NCI-H2227 (cell line): ENCODE measurements around the gene RSPH6A.

Source experiments
- DNase-seq: peaks from one replicate; lab custom pipeline; 2025; ENCODE audit not compliant: unreplicated experiment; lab: John Stamatoyannopoulos, UW

The RSPH6A gene

DNA sequence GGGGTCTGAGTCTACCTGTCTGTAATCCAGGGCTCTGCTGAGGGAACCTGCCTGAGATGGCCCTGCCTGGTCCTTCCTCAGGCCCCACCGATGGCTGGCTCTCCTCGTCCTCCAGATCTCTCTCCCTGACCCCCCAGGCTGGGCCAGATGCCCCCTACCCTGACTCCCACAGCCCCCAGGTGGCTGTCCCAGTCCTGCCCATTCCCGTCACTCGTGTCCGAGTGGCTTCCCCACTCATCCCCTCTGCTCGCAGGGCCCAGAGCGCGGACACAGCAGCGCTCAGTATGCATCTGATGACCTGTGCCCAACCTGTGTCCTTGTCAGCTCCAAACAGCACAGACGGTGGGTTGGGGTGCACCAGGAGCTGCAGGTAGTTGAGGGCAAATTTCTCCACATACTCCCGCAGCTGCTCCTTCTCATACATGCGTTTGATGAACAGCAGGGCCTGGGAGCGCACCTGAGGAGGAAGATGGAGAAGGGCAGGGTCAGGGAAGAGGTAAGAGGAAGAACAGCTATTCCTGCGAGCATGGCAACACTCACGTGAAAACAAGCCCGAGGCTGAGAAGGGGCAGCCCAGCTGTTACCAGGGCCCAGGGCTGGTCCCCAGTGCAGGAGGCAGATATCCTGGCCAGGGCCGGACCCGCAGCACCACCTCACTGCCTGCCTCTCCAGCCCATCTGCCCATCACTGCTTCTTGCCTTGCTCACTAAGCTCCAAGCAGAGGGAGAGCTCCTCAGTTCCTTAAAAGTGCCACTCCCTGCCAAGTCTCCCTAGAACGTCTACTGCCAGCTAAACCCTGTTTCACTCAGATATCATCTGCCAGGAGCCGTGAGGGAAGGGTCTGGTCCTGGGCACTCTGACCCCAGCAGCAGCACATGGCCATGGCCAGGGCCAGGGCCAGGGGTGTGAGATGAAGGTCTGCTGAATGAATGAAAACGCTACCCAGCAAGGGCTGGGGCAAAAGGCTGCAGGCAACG is 11.1 kb upstream of the RSPH6A start:
- DNase-seq, result no peak

- no peak for DNase-seq
Measured at GRCh38 chr19:45825263-45825605, 10.1 kb upstream of the RSPH6A start.

DNA sequence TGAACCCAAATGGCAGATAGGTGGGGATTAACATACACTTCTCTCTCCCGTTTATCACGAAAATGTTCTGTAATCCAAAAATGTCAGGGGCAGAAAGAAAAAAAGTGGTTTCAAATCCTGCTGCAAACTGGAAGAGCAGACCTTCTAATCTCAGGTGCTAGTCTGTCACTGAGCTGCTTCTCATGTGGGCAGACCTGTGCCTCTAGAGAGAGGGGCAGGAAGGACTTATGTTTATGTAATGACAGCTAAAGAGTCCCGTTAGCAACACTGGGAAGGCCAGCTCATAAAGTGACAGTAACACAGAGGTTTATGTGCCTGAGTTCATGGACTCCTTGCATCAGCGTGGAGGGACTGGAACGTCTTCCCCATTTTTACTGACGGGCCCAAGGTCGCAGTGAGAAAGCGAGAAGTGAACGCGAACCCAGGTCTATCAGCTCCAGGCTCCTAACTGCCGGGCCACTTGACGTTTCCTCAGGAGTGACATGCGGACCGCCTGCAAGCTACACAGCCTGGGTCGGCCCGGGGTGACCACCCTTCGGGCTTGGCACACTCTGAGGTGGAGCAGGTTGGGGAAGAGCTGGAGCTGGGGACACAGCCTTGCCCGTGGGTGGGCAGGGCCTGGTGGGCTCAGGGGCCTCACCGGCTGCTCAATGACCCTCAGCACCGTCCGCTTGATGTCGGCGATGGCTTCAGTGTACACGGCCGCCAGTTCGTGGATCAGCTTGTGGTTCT is 9.6 kb upstream of the RSPH6A start:
- no peak for DNase-seq

DNA sequence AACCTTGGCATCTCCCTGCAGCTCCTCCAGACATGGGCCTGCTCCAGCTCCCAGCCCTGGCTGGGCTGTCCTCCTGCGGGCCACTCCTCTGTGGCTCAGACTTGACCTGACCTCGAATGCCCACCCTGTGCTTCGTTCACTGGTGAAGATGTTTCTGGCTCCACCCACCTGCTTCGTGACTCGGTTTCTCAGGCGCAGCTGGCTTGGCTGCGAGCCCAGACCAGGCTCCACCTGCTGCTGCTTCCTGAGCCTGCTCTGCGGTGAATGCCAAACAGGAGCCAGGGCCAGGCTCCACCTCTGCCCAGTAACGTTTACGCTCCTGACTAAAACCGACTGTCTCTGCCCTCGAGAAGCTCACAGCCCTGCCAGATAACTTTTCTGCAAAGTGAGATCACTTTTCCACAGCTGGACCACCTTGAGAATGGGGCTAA is 8.9 kb upstream of the RSPH6A start:
- no peak for DNase-seq

- no peak for DNase-seq
Measured at GRCh38 chr19:45823182-45823581, 8.1 kb upstream of the RSPH6A start.

DNA sequence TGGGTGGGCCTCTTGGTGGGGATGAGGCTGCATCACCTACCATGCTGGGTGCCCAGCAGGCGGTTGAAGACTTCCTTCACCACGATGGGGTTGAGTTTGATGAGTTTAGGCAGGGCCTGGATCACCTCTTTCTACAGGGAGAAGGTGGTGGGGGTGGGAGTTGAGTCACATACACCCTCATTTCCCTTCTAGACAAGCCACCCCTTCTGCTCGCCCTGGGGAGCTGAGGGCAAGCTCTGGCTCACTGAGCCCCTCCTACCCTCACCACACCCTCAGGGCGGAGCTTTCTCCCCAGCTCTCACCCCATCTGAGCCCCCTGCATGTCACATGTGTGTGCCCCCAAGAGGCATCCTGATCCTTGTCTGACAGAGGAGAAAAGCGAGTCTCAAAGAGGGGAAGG is 7.6 kb upstream of the RSPH6A start:
- no peak for DNase-seq

- DNase-seq, result no peak
Measured at GRCh38 chr19:45821570-45821969, 6.5 kb upstream of the RSPH6A start.

DNA sequence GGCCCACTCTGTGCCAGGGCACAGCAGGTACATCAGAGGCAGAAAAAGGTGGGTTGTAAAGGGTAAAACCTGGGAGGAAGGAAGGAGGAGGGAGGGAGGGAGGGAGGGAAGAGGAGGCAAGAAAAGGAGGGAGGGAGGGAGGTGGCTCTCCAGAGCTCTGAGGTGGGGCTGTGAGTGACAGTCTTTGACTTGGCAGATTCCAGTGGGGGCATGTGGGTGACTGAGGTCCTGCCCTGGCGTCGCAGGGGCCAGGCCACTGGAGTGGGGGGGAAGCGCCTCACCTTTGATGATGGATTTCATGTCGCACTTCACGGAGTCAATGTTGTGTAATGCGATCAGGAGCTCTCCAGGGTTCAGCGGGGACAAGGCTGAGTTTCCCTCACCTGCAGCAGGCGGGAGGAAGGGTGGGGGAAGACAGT is 6.0 kb upstream of the RSPH6A start:
- no peak for DNase-seq

DNA sequence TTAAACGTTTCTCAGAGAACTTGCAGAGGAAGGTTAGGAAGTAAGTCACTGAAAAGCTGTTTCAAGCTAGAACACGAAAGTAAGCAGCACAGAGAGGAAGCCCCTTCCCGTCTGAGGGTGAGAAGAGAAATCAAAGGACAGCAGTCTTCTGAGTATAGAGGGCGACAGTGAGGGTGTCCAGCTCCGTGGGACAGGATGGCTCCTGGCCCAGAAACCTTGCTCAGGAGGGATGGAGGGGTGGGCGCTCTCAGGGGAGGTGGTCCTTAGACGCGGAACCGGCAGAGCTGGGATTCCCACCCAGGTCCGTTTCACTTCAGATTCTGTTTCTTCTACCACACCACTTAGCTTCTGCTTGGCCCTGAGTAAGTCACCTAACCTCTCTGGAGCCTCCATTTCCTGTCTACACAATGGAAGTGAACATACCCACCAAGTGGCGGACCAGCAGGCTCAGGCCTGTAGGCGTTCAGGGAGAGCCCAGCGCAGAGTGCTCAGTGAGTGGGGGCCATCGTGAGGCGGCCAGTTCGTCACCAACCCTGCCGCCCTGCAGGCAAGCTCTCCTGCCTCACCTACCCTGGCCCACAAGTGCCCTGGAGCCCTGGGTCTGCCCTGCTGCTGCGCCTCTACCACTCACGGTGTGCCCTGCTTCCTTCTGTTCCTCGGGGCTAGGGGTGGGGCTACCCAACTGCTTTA is 5.5 kb upstream of the RSPH6A start:
- no peak for DNase-seq

GRCh38 chr19:45819769-45820168 is 4.7 kb upstream of the RSPH6A start:
- DNase-seq, result no peak

DNA sequence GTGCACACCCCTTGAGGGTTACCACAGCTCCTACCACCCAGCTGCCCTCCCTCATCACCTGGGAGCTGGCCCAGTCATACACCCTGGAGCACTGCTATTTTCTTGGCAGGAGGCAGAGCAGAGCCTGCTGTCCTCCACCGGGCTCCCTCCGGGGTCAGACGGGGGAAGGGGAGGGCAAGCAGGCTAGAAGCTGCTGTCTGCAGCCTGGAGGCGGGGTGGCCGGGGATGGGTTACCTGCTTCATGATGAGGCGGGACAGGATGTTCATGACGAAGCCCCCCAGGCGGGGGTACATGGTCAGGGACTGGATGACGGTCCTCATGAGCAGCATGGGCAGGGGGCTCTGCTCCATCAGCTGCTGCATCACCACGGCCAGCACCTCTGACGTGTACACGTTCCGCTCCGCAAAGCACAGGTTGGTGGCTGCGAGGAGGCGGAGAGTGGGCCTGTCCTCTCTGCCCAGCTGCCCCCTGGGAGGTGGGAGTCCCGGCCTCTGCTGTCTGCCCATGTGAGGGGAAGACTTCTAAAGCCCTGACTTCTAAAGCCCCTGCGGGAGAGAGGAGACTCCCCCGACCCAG is 2.7 kb upstream of the RSPH6A start:
- no peak for DNase-seq

DNA sequence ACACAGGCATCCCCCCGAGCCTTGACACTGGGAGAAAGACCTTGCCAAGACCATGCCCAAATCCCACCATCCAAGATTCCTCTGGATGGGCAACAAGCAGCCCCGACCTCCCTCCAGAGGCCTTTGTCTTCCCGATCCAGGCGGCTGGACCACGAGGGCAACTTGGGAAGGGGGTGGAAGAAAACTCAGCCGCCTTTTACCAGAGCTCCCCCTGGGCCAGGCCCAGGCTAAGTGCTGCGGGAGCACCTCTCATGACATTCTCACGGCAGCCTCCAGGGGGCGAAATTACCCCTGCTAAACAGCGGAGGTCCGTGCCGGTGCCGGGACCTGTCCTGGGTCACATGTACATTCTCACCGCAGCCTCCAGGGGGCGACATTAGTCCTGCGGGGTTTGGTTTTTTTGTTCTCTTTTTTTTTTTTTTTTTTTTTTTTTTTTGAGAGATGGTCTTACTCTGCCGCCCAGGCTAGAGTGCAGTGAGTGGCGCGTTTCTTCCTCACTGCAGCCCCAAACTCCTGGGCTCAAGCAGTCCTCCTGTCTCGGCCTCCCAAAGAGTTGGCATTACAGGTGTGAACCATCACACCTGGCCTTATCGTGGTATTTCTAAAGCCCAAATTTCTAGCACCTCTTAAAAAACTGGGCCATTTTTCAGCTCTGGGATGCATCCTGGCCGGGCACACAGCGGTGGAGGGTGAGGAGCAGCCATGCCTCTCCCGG is 2.1 kb upstream of the RSPH6A start:
- peak; percentile 89 for DNase-seq

DNA sequence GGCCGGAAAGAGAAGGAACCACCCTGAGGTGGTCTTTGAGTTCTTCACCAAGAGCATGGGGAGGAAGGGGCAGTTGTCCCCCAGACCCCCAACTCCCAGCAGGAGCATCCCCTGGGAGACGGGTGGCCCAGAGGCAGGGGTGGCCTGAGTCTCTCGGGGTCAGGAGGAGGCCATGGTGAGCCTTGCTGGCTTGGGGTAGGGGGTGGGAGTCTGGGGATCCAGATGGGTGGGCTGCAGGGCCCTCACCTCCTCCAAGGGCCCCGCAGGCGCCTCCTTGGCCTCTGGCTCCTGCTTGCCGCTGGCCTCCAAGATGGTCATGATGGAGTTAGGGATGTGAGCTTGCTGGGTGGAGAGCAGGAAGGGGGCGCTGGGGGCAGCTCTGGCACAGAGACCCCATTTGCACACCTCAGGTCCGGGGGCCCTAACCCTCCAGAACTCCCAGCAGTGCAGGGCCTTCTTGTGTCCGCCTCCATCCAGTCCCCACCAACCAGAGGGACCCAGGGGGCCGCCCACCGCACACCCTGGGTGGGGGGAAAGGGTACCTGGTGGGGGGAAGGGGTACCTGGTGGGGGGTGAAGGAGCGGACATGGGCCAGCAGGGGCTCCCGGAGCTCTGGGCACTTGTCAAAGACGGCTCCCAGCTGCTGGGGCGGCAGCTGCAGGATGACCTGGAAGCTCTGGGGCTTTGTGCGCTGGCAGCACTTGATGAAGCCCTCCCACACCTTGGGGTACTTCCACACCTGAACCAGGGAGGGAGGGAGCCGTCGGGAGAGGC is 1.3 kb upstream of the RSPH6A start:
- DNase-seq, result no peak

GRCh38 chr19:45815481-45816216 is 541 bp upstream of the RSPH6A start:
- no peak for DNase-seq

DNA sequence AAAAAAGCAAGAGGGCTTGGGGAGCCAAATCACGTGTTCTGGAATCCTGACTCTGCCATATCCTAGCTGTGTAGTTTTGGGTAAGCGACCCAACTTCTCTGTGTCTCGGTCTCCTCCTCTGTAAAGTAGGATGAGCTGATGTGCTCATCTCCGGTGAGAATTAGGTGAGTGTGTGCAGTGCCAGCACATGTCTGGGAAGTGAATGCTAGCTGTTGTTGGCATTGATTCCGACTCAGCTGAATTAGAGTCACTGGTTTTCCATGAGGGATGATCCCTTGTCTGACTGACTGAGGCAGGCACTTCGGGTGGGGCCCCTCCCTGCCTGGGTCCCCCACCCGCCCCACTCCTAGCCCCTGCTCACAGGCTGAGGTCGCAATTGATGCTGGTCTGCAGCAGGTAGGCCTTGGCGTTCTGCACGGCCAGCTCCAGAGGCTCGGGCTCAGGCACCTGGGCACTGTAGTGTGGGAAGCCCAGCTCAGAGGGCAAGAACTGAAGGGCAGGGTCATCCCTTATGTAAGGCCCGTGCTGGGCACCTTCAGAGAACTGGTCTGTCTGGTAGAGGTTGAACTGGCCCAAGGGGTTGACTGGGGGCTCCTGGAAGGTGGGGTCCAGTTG is 835 bp downstream of the RSPH6A start:
- DNase-seq, result no peak

DNA sequence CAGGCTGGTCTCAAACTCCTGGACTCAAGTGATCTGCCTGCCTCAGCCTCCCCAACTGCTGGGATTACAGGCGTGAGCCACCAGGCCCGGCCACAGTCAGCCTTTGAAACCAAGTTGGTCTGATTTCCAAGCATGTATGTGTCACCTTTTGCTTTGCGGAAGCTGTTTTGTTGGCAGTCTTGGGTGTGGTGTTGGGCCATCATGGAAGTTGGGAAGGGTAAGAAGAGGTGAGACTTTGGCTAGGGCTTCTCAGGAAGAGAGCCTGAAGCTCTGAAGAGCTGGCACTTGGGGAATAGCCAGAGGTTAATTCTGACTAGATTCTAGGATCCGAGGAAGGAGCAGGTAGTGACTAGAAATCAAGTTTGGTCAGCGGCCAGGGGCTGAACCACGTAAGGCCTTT is 2.8 kb downstream of the RSPH6A start:
- no peak for DNase-seq

GRCh38 chr19:45809643-45810159 is 5.4 kb downstream of the RSPH6A start:
- peak; percentile 15 for DNase-seq

GRCh38 chr19:45805719-45806118 is 9.4 kb downstream of the RSPH6A start:
- DNase-seq, result no peak

DNA sequence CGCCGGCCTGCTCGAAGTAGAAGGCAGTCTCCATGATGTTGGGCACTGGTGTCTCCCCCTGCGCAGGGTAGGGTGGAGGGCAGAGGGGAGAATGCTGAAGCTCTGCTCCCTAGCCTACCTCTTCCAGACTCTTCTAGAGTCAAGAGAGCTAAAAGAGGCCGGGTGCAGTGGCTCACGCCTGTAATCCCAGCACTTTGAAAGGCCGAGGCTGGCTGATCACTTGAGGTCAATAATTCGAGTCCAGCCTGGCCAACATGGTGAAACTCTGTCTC is 10.2 kb downstream of the RSPH6A start:
- DNase-seq, result no peak
